ENCODE measurements around the gene GPHN. TPM values are rescaled to one million over a fixed set of nuclear protein-coding genes. Genes with fewer than 3 reads are reported as not detected.

GPHN gene
- total and polyA plus RNA-seq, 11 donors: 15.2 to 37.1 (median 30.1) TPM

- intact Hi-C loops (cut with DNase I): no loop called here
- Histone ChIP-seq H3K27ac (no peak overlapping the region), H3K4me1 (no peaks in the 10 kb centered on the region), H3K4me3 (no peak overlapping the region), H3K9me3 (peaks cover 0 to 29% (median 16%) of the 10 kb centered on the region in 12 donors), H3K27me3 (no peaks in the 10 kb centered on the region), H3K36me3 (no peaks in the 10 kb centered on the region)
- no peak for DNase-seq
- WGBS, 4 donors: 87 to 92% (median 89%) methylated on average over 2 of the region's 2 CpGs
- no peak for ATAC-seq
- TF ChIP-seq POLR2A (IDR thresholded peaks at IDR 0.05): no peak
- TF ChIP-seq, protein P1, sequence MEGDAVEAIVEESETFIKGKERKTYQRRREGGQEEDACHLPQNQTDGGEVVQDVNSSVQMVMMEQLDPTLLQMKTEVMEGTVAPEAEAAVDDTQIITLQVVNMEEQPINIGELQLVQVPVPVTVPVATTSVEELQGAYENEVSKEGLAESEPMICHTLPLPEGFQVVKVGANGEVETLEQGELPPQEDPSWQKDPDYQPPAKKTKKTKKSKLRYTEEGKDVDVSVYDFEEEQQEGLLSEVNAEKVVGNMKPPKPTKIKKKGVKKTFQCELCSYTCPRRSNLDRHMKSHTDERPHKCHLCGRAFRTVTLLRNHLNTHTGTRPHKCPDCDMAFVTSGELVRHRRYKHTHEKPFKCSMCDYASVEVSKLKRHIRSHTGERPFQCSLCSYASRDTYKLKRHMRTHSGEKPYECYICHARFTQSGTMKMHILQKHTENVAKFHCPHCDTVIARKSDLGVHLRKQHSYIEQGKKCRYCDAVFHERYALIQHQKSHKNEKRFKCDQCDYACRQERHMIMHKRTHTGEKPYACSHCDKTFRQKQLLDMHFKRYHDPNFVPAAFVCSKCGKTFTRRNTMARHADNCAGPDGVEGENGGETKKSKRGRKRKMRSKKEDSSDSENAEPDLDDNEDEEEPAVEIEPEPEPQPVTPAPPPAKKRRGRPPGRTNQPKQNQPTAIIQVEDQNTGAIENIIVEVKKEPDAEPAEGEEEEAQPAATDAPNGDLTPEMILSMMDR (IDR thresholded peaks at IDR 0.05): no peak
Observed at GRCh38 chr14:66468778-66469367, 39.1 kb upstream of the GPHN start.

DNA sequence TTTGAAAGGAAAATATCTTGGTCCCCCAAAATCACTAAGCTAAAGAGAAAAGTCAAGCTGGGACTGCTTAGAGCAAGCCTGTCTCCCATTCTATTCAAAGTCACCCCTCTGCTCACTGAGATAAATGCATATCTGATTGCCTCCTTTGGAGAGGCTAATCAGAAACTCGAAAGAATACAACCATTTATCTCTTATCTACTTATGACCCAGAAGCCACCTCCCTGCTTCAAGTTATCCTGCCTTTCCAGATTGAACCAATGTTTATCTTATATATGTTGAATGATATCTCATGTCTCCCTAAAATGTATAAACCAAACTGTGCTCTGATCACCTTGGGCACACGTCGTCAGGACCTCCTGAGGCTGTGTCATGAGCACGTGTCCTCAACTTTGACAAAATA is 36.4 kb upstream of the GPHN start:
- ATAC-seq (no peak), DNase-seq (no peak)
- Histone ChIP-seq H3K27ac (no peak overlapping the region), H3K4me3 (no peak overlapping the region), H3K27me3 (no peaks in the 10 kb centered on the region), H3K4me1 (no peaks in the 10 kb centered on the region), H3K9me3 (peaks cover 0 to 29% (median 16%) of the 10 kb centered on the region in 12 donors), H3K36me3 (no peaks in the 10 kb centered on the region)
- no peak for TF ChIP-seq POLR2A (IDR thresholded peaks at IDR 0.05)
- TF ChIP-seq, protein P1 (IDR thresholded peaks at IDR 0.05): no peak
- WGBS, 4 donors: 69 to 79% (median 70%) methylated on average over 4 of the region's 4 CpGs
- intact Hi-C loops (cut with DNase I): no loop called here

DNA sequence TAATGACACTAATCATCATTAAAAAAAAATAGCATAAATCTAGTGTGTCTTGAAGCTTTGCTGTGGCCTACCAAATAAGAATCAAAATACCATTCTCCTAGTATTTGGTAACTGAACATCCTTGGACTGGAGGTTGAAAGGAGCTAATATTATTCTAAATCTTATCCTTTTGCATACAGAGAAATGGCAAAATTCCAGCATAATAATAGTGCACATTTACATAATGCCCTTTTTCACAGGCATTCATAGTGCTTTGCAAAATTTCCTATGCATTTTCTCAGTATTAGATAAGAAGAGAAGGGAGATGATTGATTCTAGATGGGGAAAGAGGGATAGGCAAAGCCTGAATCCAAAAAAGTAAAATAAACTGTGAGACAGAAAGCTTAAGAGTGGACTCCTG is 35.7 kb upstream of the GPHN start:
- Histone ChIP-seq H3K4me3 (no peak overlapping the region), H3K27me3 (no peaks in the 10 kb centered on the region), H3K9me3 (peaks cover 0 to 29% (median 16%) of the 10 kb centered on the region in 12 donors), H3K4me1 (no peaks in the 10 kb centered on the region), H3K36me3 (no peaks in the 10 kb centered on the region), H3K27ac (no peak overlapping the region)
- ATAC-seq (no peak), DNase-seq (no peak)
- intact Hi-C loops (cut with DNase I): no loop called here
- TF ChIP-seq, protein P1 (IDR thresholded peaks at IDR 0.05): no peak
- TF ChIP-seq POLR2A (IDR thresholded peaks at IDR 0.05): no peak

- 71 to 83% (median 76%) methylated on average over 2 of the region's 2 CpGs for WGBS, 4 donors
- Histone ChIP-seq H3K36me3 (no peaks in the 10 kb centered on the region), H3K27ac (no peak overlapping the region), H3K4me3 (no peak overlapping the region), H3K9me3 (peaks cover 0 to 26% (median 16%) of the 10 kb centered on the region in 12 donors), H3K4me1 (no peaks in the 10 kb centered on the region), H3K27me3 (no peaks in the 10 kb centered on the region)
- DNase-seq (no peak), ATAC-seq (no peak)
- TF ChIP-seq, protein P1 (IDR thresholded peaks at IDR 0.05): no peak
- no peak for TF ChIP-seq POLR2A (IDR thresholded peaks at IDR 0.05)
- intact Hi-C loops (cut with DNase I): no loop called here
Observed at GRCh38 chr14:66473223-66473622, 34.7 kb upstream of the GPHN start.

Data from heart left ventricle (tissue), 16 donors.